Activated CD4-positive, CD25-positive, alpha-beta regulatory T cell treated with anti-CD3 and anti-CD28 coated beads, Interleukin-2, amount 50 U/mL, for 16 hours (primary cell): ENCODE measurements around the gene POLR2E.
"Not testable (repeated sequence)": the region's sequence is repeated elsewhere in the genome, so short reads cannot be mapped to it uniquely, and the experiment has no call there.

Experiments
- DNase-seq: peaks from one replicate; pipeline ENCODE4 v3.0.0-alpha.2; 2020; ENCODE audit warnings: low read depth, low spot score

Gene POLR2E

GRCh38 chr19:1094978-1095701 lies at the start of gene POLR2E:
POLR2E (minus strand) TSS chr19:1095375; CDS start chr19:1095315, 60 bp downstream.
- DNase-seq, result peak; percentile 98

GRCh38 chr19:1144741-1145140 lies 49.6 kb upstream of the POLR2E start:
- no peak for DNase-seq

- DNase-seq, result no peak
Measured at GRCh38 chr19:1143828-1144399, 48.7 kb upstream of the POLR2E start.

- no peak for DNase-seq
Measured at GRCh38 chr19:1141944-1142343, 46.8 kb upstream of the POLR2E start.

GRCh38 chr19:1140272-1141027 lies 45.3 kb upstream of the POLR2E start:
- no peak for DNase-seq

- no peak for DNase-seq
Measured at GRCh38 chr19:1139126-1139525, 44.0 kb upstream of the POLR2E start.

GRCh38 chr19:1138121-1138520 lies 42.9 kb upstream of the POLR2E start:
- DNase-seq, result no peak

- no peak for DNase-seq
Measured at GRCh38 chr19:1136621-1137317, 41.6 kb upstream of the POLR2E start.

GRCh38 chr19:1136201-1136600 lies 41.0 kb upstream of the POLR2E start:
- no peak for DNase-seq

- DNase-seq, result no peak
Measured at GRCh38 chr19:1135454-1135853, 40.3 kb upstream of the POLR2E start.

- DNase-seq, result no peak
Measured at GRCh38 chr19:1134431-1134830, 39.3 kb upstream of the POLR2E start.

- peak; percentile 48 for DNase-seq
Measured at GRCh38 chr19:1133471-1133929, 38.3 kb upstream of the POLR2E start.

GRCh38 chr19:1132552-1133383 lies 37.6 kb upstream of the POLR2E start:
- no peak for DNase-seq

- peak; percentile 76 for DNase-seq
Measured at GRCh38 chr19:1131718-1132551, 36.8 kb upstream of the POLR2E start.

- no peak for DNase-seq
Measured at GRCh38 chr19:1130771-1131717, 35.9 kb upstream of the POLR2E start.

- DNase-seq, result no peak
Measured at GRCh38 chr19:1129535-1129934, 34.4 kb upstream of the POLR2E start.

- not testable (repeated sequence) for DNase-seq
Measured at GRCh38 chr19:1129084-1129483, 33.9 kb upstream of the POLR2E start.

GRCh38 chr19:1128106-1128505 lies 32.9 kb upstream of the POLR2E start:
- no peak for DNase-seq
